ENCODE data around the gene SAMD4B. TPM values are rescaled to one million over a fixed set of nuclear protein-coding genes. Genes with fewer than 3 reads are reported as not detected.

The SAMD4B gene
- total RNA-seq, 1 donor: 85.0 TPM

- H2AFZ ChIP-seq (ENCODE audit: low read length): peak overlapping the region; percentile 63
- H3K36me3 ChIP-seq (ENCODE audit: insufficient read depth, low read length): peaks cover 60% of the 10 kb centered on the region
- H3K27me3 ChIP-seq (ENCODE audit: insufficient read depth, low read length): no peaks in the 10 kb centered on the region
- peaks cover 36% of the 10 kb centered on the region for H3K79me2 ChIP-seq (ENCODE audit: insufficient read depth, low read length)
- peak overlapping the region; percentile 49 for H3K4me3 ChIP-seq (ENCODE audit: insufficient read depth, low read length)
- DNase-seq (ENCODE audit: insufficient read length, low spot score, missing footprints): peak; percentile 97
- no peaks in the 10 kb centered on the region for H3K9me3 ChIP-seq (ENCODE audit: low read depth, low read length)
- H3K4me1 ChIP-seq (ENCODE audit: insufficient read depth, low read length): peaks cover 20% of the 10 kb centered on the region
- peak overlapping the region; percentile 79 for H3K4me2 ChIP-seq (ENCODE audit: insufficient read depth, low read length)
- no peaks in the 10 kb centered on the region for H4K20me1 ChIP-seq (ENCODE audit: insufficient read depth, low read length)
- TF ChIP-seq, protein P1, sequence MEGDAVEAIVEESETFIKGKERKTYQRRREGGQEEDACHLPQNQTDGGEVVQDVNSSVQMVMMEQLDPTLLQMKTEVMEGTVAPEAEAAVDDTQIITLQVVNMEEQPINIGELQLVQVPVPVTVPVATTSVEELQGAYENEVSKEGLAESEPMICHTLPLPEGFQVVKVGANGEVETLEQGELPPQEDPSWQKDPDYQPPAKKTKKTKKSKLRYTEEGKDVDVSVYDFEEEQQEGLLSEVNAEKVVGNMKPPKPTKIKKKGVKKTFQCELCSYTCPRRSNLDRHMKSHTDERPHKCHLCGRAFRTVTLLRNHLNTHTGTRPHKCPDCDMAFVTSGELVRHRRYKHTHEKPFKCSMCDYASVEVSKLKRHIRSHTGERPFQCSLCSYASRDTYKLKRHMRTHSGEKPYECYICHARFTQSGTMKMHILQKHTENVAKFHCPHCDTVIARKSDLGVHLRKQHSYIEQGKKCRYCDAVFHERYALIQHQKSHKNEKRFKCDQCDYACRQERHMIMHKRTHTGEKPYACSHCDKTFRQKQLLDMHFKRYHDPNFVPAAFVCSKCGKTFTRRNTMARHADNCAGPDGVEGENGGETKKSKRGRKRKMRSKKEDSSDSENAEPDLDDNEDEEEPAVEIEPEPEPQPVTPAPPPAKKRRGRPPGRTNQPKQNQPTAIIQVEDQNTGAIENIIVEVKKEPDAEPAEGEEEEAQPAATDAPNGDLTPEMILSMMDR (IDR thresholded peaks at IDR 0.05; ENCODE audit: extremely low read depth, low read depth, low read length): no peak
- H3K27ac ChIP-seq (ENCODE audit: low read depth, low read length): peak overlapping the region; percentile 98
These were observed 30.0 kb downstream of the SAMD4B start for GRCh38 chr19:39372047-39372802.

DNA sequence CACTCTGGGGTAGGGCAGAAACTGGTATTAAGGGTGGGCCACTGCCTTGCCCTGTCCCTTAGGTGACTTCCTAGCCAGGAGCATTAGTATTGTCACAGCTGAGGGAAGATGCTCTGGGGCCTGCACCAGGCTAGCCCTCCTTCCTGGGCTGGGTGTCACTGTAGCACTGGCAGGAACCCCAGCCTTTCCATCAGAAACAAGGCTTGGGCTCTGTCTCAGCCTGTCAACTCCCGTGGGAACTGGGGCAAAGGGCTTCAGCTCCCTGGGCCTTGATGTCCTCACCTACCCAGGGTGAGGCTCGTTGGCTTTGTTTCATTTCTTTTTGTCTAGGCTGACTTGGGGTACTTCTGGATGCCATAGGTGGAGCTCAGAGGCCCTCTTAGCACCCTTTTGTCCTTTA lies 30.7 kb downstream of the SAMD4B start:
- Histone ChIP-seq H3K4me3 (ENCODE audit: insufficient read depth, low read length) (peak overlapping the region; percentile 49), H3K27me3 (ENCODE audit: insufficient read depth, low read length) (no peaks in the 10 kb centered on the region), H3K9me3 (ENCODE audit: low read depth, low read length) (no peaks in the 10 kb centered on the region), H3K79me2 (ENCODE audit: insufficient read depth, low read length) (peaks cover 35% of the 10 kb centered on the region), H2AFZ (ENCODE audit: low read length) (peak overlapping the region; percentile 56), H3K27ac (ENCODE audit: low read depth, low read length) (peak overlapping the region; percentile 98), H3K4me2 (ENCODE audit: insufficient read depth, low read length) (peak overlapping the region; percentile 79), H4K20me1 (ENCODE audit: insufficient read depth, low read length) (no peaks in the 10 kb centered on the region), H3K36me3 (ENCODE audit: insufficient read depth, low read length) (peaks cover 67% of the 10 kb centered on the region), H3K4me1 (ENCODE audit: insufficient read depth, low read length) (peaks cover 20% of the 10 kb centered on the region)
- DNase-seq (ENCODE audit: insufficient read length, low spot score, missing footprints): peak; percentile 84
- TF ChIP-seq, protein P1 (IDR thresholded peaks at IDR 0.05; ENCODE audit: extremely low read depth, low read depth, low read length): no peak

GRCh38 chr19:39375929-39376328 lies 33.7 kb downstream of the SAMD4B start:
- H3K4me2 ChIP-seq (ENCODE audit: insufficient read depth, low read length): no peak overlapping the region

More at GRCh38 chr19:39375929-39376328, 33.7 kb downstream of the SAMD4B start:
- peaks cover 20% of the 10 kb centered on the region for H3K4me1 ChIP-seq (ENCODE audit: insufficient read depth, low read length)
- DNase-seq (ENCODE audit: insufficient read length, low spot score, missing footprints): peak; percentile 75
- peaks cover 21% of the 10 kb centered on the region for H3K79me2 ChIP-seq (ENCODE audit: insufficient read depth, low read length)
- peak overlapping the region; percentile 1 for H3K27ac ChIP-seq (ENCODE audit: low read depth, low read length)
- TF ChIP-seq, protein P1 (IDR thresholded peaks at IDR 0.05; ENCODE audit: extremely low read depth, low read depth, low read length): no peak
- no peaks in the 10 kb centered on the region for H3K27me3 ChIP-seq (ENCODE audit: insufficient read depth, low read length)
- H4K20me1 ChIP-seq (ENCODE audit: insufficient read depth, low read length): no peaks in the 10 kb centered on the region
- H3K36me3 ChIP-seq (ENCODE audit: insufficient read depth, low read length): peaks cover 70% of the 10 kb centered on the region
- H3K9me3 ChIP-seq (ENCODE audit: low read depth, low read length): no peaks in the 10 kb centered on the region
- no peak overlapping the region for H2AFZ ChIP-seq (ENCODE audit: low read length)
- no peak overlapping the region for H3K4me3 ChIP-seq (ENCODE audit: insufficient read depth, low read length)

All from osteoblast (primary cell).